ENCODE measurements around the gene DRD4.

DRD4 gene

DNA sequence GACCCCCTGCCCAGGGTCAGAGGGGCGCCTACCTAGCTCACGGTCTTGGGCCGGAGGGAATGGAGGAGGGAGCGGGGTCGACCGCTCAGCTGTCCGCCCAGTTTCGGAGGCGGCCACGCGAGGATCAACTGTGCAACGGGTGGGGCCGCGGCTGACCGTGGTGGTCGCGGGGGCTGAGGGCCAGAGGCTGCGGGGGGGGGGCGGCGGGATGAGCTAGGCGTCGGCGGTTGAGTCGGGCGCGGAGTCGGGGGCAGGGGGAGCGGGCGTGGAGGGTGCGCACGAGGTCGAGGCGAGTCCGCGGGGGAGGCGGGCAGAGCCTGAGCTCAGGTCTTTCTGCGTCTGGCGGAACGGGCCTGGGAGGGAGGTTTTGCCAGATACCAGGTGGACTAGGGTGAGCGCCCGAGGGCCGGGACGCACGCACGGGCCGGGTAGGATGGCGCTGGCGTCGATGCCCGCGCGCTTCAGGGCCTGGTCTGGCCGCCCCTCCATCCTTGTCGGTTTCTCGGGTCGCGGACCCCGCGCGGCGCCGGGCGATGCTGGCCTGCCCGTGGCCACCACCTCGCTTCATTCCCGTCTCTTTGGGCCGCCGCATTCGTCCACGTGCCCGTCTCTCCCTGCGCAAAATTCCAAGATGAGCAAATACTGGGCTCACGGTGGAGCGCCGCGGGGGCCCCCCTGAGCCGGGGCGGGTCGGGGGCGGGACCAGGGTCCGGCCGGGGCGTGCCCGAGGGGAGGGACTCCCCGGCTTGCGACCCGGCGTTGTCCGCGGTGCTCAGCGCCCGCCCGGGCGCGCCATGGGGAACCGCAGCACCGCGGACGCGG lies at the start of gene DRD4:
TSS of gene DRD4 (plus strand) at position 759 of the 822 bp plus-strand sequence. CDS start at position 795, 36 bp downstream.
- no peak for DNase-seq (ENCODE audit: low spot score)

DNA sequence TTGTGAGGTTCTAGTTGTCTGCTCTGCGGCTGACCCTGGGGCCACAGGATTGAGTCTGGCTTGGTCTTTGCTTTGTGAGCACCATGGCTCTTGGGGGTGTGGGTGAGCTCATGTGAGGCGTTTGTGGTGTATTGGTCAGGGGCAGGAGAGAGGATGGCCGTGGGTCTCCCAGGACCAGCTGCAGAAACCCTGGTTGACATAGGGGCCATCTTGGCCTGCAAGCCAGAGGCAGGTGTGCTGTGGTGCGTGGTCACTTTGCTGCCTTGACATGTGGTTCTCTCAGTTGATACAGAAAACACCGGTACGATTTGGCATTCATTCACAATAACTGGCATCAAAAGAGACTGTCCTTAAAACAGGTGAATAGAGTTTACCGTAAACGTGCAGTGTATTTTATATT lies 49.5 kb upstream of the DRD4 start:
- no peak for DNase-seq (ENCODE audit: low spot score)

DNA sequence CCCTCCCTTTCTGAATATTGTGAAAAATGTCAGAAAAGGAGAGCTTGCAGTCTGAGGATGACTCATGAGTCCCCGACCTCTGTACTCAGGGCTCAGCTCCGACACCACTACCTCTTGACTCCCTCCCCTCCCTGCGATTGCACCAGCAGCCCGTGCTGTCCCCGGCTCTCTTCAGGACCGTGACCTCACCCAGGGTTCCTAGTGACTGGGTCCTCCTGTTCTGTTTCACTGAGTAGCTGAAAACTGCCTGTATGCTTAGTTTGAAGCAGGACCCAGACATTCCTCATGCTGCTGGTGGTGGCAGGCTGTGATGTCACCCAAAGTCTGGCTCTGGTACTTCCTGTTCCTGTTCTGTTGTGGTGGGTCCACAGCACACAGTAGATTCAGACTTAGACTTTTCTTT lies 49.1 kb upstream of the DRD4 start:
- DNase-seq (ENCODE audit: low spot score), result no peak

DNA sequence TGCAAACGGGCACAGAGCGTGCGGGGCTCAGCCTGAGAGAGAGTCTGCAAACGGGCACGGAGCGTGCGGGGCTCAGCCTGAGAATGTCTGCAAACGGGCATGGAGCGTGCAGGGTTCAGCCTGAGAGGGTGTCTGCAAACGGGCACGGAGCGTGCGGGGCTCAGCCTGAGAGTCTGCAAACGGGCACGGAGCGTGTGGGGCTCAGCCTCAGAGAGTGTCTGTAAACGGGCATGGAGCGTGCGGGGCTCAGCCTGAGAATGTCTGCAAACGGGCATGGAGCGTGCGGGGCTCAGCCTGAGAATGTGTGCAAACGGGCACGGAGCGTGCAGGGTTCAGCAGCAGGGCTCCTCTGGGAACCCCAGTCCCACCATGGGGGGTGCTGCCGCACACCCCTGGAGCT lies 47.3 kb upstream of the DRD4 start:
- no peak for DNase-seq (ENCODE audit: low spot score)

DNA sequence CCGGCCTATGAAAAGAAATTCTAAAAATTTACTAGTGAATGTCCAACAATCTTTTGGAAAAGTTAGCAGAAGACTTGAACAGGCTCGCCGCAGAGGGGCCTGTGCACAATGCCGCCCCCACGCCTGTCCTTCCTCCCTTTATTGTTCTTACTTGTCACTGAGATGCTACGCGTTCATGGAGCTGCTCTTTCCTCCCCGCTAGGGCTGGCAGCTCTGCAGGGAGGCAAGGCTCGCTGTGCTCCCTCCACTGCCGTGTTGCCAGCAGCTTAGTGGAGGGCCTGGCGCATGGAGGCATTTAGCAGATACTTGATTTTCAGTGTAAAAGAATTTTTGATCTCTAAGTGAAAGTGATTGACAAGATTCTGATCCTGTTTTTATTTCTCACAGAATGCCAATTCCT lies 46.1 kb upstream of the DRD4 start:
- DNase-seq (ENCODE audit: low spot score), result no peak

DNA sequence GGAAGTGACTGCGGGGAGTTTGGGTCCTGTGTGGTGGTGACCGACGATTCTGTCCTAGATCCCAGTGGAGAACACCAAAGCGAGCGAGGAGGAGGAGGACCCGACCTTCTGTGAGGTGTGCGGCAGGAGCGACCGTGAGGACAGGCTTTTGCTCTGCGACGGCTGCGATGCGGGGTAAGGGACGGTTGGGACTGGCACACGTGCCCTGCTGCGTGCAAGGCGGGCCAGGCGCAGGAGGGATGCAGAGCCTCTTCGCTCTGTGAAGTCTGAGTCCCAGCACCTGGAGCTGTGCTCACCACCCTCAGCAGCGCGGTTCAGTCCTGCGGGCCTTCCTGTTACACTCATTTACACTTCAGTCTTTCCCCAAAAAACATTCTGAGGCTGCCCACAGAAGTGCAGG lies 44.6 kb upstream of the DRD4 start:
- no peak for DNase-seq (ENCODE audit: low spot score)

DNA sequence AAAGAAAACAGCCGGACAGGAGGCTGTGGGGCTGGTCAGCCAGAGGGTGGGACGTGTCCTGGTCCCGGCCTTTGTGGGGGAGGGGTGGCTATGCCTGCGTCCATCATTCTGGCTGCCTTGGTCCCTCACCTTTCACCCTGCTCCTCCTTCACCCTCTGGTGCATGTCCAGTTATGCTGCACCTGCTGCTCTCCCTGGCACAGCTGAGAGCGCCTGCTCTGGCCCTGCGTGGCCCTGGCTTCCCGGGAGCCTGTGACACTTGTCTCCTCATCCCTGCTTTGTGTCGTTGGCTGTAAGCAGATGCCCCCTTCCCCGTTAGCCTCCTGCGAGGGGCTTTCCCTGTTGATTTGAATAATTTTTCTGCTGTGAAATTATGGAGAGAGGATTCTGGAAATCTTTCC lies 44.2 kb upstream of the DRD4 start:
- no peak for DNase-seq (ENCODE audit: low spot score)

DNA sequence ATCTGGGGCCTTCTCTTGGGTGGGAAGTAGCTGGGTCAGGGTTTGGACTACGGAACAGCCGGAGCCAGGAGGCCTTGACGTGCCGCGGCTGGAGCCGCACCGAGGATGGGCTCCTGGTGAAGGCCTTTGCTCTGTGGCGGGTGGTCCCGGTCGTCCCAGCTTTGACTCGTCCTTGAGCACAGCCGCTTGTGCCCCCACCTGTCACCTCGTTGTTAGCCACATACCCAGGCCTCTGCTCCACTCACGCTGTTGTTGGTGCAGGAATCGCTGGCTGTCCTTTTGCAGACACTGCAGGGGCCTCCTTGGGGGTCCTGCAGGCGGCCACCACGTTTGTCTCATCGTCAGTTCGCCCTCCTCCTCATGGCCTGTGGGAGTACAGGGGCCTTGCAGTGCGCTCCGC lies 43.7 kb upstream of the DRD4 start:
- DNase-seq (ENCODE audit: low spot score), result no peak

DNA sequence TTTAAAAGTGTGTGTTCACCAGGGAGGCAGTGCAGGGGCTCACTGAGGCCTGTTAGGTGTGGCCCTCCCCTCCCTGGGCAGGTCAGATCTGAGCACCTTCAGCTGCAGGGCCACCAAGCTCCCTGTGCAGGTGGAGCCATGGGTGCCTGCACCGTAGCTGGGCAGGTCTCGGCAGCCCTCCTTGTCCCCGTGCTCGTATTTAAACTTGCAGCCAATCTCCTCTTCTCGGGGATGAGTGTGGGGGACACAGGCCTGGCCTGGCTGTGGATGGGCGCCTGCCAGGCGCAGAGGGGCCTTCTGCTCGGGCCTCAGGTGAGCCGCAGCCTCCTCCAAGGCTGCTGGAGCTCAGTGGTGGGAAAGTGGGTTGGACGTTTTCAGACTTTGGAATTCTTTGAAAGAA lies 41.7 kb upstream of the DRD4 start:
- DNase-seq (ENCODE audit: low spot score), result no peak

DNA sequence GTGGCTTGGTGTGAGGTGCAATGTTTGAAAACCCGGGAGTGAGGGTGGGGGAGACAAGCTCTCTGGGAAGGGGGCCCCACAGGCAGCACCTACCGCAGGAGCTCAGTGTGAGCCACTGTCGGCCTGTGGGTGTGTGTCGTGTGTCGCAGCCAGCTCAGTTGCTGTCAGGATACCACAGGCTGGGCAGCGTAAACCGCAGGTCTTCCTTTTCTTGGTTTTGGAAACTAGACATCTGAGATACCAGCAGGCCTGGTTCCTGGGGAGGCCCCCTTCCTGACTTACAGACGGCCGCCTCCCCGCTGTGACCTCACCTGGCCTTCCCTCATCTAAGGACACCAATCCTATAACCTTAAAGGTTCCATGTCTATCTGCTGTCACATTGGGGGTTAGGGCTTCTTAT lies 40.7 kb upstream of the DRD4 start:
- no peak for DNase-seq (ENCODE audit: low spot score)

DNA sequence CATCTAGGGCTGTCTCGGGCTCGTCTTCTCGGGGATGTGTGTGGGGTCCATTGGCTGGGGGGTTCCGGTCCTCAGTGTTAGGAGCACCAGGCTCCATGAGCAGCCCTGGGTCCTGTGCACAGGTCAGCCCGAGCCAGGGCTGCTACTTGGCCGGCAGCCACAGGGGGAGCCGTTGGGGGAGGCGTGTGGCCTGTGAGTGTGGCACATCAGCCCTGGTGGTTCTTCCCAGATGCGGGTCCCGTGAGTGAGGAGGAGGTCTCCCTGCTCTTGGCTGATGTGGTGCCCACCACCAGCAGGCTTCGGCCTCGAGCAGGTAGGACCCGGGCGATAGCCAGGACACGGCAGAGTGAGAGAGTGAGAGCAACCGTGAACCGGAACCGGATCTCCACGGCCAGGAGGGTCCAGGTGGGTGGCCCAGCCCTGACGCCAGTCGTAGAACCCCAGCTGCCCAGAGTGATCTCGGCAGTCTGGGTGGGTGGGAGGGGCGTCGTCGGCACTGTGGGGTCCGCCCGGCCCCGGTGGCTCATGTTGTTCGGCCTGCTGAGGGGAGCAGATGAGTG lies 39.8 kb upstream of the DRD4 start:
- no peak for DNase-seq (ENCODE audit: low spot score)

DNA sequence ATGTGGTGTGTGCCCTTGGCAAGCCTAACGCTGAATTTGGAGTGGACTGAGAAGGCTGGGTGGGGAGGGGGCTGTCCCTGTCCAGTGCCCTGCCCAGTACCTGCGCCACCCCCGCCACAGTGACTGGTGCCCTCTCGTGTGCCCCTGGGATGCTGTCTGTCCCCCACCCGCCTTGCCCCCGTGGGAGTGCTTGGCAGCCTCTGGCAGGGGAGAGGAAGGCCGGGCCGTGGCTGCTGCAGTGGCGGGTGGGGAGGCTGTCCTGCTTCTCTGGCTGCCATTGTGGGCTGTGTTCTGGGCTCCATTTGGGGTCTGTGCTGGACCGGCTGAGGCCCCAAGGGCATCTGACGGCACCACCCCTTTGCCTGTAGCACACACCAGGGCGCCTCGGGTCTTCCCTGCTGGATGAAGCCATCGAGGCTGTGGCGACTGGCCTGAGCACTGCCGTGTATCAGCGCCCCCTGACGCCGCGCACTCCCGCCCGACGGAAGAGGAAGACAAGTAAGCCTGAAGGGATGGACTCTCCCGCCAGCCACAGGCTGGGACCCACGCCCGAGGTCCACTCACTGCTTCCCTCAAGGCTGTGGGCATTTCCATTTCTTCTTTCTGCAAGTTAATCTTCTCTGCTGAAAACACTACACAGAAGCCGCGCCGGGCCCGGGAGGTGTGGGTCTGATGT lies 38.9 kb upstream of the DRD4 start:
- no peak for DNase-seq (ENCODE audit: low spot score)

DNA sequence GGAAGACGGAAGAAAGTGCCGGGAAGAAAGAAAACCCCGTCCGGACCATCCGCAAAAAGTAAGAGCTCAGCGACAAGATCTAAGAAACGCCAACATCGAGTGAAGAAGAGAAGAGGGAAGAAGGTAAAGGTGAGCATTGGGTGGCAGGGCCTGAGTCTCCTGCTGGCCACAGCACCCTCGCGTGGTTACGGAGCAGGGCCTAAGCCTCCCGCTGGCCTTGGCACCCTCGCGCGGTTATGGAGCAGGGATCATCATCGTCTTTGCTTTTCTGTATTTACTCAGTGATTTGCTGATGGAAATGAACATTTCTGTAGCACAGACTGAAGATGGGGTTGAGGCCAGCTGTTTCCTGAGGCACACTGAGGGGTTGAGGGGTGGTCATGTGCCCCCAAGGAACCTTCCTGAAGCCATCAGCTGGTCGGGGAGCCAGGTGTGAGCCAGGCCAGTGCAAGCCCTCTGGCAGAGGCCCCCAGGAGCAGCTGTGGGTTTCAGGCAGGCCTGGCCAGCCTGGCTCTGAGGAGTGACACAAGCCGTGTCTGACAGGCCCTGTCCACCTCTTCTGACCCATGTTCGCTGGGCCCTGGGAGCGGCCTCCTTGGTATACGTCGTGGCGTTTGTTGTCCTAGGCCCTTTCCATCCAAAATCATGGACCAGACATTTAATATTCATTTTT lies 35.4 kb upstream of the DRD4 start:
- no peak for DNase-seq (ENCODE audit: low spot score)

DNA sequence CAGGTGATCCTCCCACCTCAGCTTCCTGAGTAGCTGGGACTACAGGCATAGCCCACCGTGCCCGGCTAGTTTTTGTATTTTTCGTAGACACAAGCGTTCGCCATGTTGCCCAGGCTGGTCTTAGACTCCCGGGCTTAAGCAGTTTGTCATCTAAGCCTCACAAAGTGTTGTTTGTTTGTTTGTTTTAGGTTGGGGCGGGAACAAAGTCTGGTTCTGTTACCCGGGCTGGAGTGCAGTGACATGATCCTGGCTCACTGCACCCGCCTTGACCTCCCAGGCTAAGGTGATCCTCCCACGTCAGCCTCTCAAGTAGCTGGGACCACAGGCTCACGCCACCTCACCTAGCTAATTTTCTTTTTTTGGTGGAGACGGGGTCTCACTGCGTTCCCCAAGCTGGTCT lies 33.9 kb upstream of the DRD4 start:
- no peak for DNase-seq (ENCODE audit: low spot score)

DNA sequence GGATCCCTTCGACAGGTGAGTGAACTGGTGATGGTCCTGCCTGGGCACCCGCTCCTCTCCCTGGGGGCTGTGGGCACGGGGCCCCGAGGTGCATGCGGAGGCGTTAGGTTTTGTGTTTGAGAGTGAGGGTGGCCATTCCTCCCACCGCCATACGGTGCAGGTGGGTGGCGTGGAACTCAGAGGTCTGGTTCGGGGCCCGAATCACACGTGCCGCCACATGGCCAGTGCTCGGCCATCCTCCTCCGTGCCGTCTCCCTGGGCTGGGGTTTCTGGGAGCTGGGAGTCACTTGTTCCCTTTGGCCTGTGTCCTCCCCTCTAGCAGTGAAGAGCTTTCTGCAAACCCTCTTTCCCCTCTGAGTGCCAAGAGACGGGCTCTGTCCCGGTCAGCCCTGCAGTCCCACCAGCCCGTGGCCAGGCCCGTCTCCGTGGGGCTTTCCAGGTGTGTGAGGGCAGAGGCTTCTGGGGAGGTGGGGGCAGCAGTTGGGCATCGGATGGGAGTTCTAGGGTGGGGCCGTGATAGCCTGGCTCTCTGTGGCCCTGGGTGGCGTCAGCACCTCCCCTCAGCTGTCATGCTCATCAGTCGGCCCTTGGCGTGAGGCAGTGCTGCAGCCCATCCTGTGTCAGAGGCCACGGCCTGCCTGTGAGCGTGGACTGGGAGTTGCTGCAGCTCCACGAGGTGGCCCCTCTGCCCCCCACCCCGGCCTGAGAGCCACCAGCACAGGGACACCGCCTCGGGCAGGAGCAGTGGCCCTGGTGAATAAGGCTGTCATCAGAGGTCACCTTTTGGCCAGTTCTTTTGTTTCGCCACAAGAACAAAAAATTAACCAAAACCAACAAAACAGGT lies 31.6 kb upstream of the DRD4 start:
- no peak for DNase-seq (ENCODE audit: low spot score)

DNA sequence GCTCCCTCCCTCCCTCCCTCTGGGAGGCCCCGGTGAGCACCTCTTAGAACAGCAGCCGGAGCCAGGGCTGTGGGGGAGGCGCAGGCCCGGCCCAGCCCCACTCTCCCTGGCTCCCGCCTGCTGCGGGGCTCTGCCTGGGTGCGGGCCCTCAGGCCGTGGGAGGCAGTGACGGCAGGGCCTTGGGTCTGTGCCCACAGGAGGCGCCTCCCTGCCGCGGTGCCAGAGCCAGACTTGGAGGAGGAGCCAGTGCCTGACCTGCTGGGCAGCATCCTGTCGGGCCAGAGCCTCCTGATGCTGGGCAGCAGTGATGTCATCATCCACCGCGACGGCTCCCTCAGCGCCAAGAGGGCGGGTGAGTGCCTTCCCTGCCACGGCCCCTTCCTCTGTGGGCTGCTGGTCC lies 30.8 kb upstream of the DRD4 start:
- no peak for DNase-seq (ENCODE audit: low spot score)

DNA sequence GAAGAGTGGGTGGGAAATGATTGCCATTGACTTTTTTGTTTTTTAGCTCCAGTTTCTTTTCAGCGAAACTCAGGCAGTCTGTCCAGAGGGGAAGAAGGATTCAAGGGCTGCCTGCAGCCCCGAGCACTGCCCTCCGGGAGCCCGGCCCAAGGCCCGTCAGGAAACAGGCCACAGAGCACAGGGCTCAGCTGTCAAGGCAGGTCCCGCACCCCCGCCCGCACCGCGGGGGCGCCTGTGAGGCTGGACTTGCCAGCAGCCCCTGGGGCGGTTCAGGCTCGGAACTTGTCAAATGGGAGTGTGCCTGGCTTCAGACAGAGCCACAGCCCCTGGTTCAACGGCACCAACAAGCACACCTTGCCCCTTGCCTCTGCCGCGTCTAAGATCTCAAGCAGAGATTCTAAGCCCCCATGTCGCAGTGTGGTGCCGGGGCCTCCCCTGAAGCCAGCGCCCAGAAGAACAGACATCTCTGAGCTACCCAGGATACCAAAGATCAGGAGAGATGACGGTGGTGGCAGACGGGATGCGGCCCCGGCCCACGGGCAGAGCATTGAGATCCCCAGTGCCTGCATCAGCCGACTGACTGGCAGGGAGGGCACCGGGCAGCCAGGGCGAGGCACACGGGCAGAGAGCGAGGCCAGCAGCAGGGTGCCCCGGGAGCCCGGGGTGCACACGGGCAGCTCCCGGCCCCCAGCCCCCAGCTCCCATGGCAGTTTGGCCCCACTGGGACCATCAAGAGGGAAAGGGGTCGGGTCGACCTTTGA lies 29.9 kb upstream of the DRD4 start:
- DNase-seq (ENCODE audit: low spot score), result no peak

DNA sequence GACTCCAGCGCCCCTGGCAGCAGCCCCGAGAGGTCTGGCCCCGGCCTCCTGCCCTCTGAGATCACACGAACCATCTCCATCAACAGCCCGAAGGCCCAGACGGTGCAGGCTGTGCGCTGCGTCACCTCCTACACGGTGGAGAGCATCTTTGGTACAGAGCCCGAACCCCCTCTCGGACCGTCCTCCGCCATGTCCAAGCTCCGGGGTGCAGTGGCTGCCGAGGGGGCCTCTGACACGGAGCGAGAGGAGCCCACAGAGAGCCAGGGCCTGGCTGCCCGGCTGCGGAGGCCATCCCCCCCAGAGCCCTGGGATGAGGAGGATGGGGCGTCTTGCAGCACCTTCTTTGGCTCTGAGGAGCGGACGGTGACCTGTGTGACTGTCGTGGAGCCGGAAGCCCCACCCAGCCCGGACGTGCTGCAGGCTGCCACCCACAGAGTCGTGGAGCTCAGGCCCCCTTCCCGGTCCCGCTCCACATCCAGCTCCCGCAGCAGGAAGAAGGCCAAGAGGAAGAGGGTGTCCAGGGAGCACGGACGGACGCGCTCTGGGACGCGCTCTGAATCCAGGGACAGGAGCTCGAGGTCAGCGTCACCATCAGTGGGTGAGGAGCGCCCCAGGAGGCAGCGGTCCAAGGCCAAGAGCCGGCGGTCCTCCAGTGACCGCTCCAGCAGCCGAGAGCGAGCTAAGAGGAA lies 29.0 kb upstream of the DRD4 start:
- no peak for DNase-seq (ENCODE audit: low spot score)

DNA sequence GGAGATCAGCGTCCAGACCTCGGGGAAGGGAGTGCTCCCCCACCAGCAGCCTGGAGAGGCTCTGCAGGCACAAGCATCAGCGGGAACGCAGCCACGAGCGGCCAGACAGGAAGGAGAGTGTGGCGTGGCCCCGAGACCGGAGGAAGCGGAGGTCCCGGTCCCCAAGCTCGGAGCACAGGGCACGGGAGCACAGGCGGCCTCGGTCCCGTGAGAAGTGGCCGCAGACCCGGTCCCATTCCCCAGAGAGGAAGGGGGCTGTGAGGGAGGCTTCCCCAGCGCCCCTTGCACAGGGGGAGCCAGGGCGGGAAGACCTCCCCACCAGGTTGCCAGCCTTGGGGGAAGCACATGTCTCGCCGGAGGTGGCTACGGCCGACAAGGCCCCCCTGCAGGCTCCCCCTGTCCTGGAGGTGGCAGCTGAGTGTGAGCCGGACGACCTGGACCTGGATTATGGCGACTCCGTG lies 28.2 kb upstream of the DRD4 start:
- DNase-seq (ENCODE audit: low spot score), result no peak

DNA sequence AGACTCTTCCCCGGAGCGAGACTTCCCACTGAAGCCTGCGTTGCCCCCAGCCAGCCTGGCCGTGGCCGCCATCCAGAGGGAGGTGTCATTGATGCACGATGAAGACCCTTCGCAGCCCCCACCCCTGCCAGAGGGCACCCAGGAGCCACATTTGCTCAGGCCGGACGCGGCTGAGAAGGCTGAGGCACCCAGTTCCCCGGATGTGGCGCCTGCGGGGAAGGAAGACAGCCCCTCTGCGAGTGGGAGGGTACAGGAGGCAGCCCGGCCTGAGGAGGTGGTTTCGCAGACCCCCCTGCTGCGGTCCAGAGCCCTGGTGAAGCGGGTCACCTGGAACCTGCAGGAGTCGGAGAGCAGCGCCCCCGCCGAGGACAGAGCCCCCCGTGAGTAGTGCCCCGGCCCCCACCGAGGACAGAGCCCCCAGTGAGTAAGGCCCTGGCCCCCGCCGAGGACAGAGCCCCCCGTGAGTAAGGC lies 27.7 kb upstream of the DRD4 start:
- no peak for DNase-seq (ENCODE audit: low spot score)

Measured in globus pallidus (tissue), 1 donor.